HUES64 (cell line): ENCODE results near the gene RASAL1.

Experiments used
- H3K27ac ChIP-seq: 2 replicates; pipeline ENCODE4 v1.7.0; 2013; ENCODE audit warnings: low read depth, low read length, inconsistent platforms
- H3K27me3 ChIP-seq: 2 replicates; pipeline ENCODE4 v1.6.1; 2013; ENCODE audit warnings: mild to moderate bottlenecking, low read length; ENCODE audit not compliant: insufficient read depth
- H3K36me3 ChIP-seq: 2 replicates; pipeline ENCODE4 v1.6.1; 2013; ENCODE audit warnings: mild to moderate bottlenecking, low read length; ENCODE audit not compliant: insufficient read depth
- H3K4me1 ChIP-seq: 2 replicates; pipeline ENCODE4 v1.6.1; 2013; ENCODE audit warnings: mild to moderate bottlenecking, low read length, moderate library complexity; ENCODE audit not compliant: insufficient read depth
- H3K4me3 ChIP-seq: 2 replicates; pipeline ENCODE4 v1.5.1; 2013; ENCODE audit warnings: mild to moderate bottlenecking, low read length, moderate library complexity
- H3K9ac ChIP-seq: 2 replicates; pipeline ENCODE4 v1.6.1; 2013; ENCODE audit warnings: mild to moderate bottlenecking, low read depth, low read length
- H3K9me3 ChIP-seq: 2 replicates; pipeline ENCODE4 v1.6.1; 2013; ENCODE audit warnings: low read depth, low read length; ENCODE audit not compliant: insufficient read depth
- WGBS: fragments of 150-250, 120-280 bp; methylation state at CpG from one replicate; pipeline ENCODE4 v1.1.7; 2013; ENCODE audit warnings: missing lambda C conversion rate; 5-methylcytosine and 5-hydroxymethylcytosine counted together

The RASAL1 gene

DNA sequence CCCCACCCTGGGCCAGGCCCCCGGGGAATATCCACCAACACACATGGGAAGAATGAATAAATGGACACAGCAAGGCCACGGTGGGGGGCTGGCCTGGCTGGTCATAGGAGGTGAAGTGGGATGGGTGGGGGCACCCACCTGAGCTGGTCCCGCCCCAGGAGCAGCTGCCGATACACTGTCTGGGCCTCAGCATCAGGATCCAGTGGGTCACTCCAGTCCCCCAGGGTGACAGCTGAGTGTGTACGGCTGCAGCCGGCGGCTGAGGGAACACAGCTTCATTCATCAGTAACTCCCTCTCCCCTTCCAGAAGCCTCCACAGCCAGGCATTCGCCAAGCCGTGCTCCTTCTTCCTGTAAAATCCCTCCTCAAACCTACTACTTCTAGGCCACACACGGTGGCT, 33.8 kb downstream of the RASAL1 start:
- Histone ChIP-seq H3K36me3 (no peaks in the 10 kb centered on the region), H3K4me1 (peaks cover 5% of the 10 kb centered on the region), H3K27ac (no peak overlapping the region), H3K4me3 (no peak overlapping the region), H3K27me3 (no peaks in the 10 kb centered on the region), H3K9ac (no peak overlapping the region), H3K9me3 (no peaks in the 10 kb centered on the region)
- WGBS = 83% methylated on average over 10 of the region's 10 CpGs

DNA sequence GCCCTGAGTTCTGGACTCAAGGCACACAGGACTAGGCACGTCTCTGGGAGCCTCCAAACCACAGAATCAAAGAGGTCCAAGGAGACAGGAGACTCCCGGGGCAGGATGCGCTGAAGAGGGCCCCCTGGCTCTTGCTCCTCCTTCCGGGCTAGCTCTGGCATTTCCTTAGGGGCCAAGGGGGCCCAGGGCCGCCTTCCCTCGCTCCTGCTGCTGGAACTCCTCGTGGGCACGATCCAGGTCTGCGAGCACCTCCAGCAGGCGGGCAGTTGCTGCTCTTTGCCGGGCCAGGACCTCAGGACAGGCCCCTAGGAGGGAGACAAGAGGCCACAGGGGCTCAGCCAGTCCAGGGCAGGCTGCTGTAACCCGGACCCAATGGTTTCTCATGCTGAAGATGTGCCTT, 35.8 kb downstream of the RASAL1 start:
- Histone ChIP-seq H3K27ac (no peak overlapping the region), H3K9me3 (no peaks in the 10 kb centered on the region), H3K4me1 (peaks cover 5% of the 10 kb centered on the region), H3K4me3 (no peak overlapping the region), H3K27me3 (no peaks in the 10 kb centered on the region), H3K9ac (no peak overlapping the region), H3K36me3 (no peaks in the 10 kb centered on the region)
- 81% methylated on average over 12 of the region's 12 CpGs for WGBS

DNA sequence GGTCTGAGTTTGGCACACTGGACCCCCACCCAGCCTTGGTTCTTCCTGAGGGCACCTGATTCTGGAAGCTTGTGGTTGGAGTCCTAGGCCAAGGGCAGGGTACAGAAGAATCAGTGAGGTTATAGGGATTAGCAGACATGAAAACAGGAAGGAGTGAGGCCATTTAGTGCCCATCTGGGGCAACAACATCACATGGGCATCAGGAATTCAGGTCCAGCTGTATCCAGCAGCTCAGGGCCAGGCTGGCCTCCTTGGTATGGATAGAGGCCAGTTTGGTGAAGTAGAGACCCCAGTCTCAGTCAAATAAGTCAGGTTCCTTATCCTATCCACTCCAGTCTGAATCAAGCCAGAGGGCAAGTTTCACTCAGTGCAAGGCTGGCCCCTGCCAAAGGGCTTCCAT, 36.2 kb downstream of the RASAL1 start:
- H3K9me3 ChIP-seq = no peaks in the 10 kb centered on the region
- no peaks in the 10 kb centered on the region for H3K27me3 ChIP-seq
- no peak overlapping the region for H3K9ac ChIP-seq
- peaks cover 5% of the 10 kb centered on the region for H3K4me1 ChIP-seq
- H3K36me3 ChIP-seq = no peaks in the 10 kb centered on the region
- H3K4me3 ChIP-seq = no peak overlapping the region
- H3K27ac ChIP-seq = no peak overlapping the region

- Histone ChIP-seq H3K9ac (no peak overlapping the region), H3K4me1 (peaks cover 5% of the 10 kb centered on the region), H3K27ac (no peak overlapping the region), H3K27me3 (no peaks in the 10 kb centered on the region), H3K4me3 (no peak overlapping the region), H3K36me3 (no peaks in the 10 kb centered on the region), H3K9me3 (no peaks in the 10 kb centered on the region)
- WGBS = 39% methylated on average over 15 of the region's 15 CpGs
Measured at GRCh38 chr12:113098441-113099028, 37.0 kb downstream of the RASAL1 start.

DNA sequence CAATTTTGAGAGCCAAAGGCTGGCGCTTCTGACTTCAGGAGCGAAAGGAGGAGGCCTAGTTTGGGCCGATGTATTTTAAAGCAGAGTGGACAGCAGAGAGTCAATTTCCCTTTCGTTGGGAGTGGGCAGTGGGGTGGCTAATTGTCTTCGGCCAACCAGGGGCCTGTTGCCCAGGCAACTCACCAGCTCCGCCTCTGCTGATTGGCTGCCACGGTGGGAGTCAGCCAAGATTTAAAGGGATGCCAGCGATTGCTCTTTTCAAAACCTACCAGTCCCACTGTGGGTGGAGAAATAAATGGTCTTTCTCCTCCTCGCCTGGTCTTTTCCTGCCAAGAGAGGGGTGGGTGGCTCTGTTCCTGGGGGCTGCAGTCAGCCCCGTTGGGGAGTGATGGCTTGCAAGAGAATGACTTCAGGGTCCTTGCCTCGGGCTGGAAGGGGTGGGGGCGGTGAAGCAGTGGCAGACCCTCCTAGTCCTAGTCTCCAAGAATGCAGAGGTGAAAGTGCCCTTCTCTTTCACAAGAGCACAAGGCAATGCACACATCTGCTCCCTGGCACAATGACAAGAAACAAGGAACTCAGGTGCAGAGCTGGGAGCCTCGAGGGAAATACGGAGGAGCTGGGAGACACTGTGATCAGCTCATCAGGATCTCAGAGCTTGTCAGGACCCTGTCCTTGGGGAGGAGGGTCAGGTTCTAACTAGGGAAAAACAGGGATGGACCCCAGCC, 37.7 kb downstream of the RASAL1 start:
- Histone ChIP-seq H3K36me3 (no peaks in the 10 kb centered on the region), H3K9me3 (no peaks in the 10 kb centered on the region), H3K4me3 (no peak overlapping the region), H3K27ac (no peak overlapping the region), H3K4me1 (peaks cover 5% of the 10 kb centered on the region), H3K9ac (no peak overlapping the region), H3K27me3 (no peaks in the 10 kb centered on the region)
- WGBS = 63% methylated on average over 14 of the region's 14 CpGs

- H3K27ac ChIP-seq = no peak overlapping the region
Measured at GRCh38 chr12:113096675-113097461, 38.7 kb downstream of the RASAL1 start.

DNA sequence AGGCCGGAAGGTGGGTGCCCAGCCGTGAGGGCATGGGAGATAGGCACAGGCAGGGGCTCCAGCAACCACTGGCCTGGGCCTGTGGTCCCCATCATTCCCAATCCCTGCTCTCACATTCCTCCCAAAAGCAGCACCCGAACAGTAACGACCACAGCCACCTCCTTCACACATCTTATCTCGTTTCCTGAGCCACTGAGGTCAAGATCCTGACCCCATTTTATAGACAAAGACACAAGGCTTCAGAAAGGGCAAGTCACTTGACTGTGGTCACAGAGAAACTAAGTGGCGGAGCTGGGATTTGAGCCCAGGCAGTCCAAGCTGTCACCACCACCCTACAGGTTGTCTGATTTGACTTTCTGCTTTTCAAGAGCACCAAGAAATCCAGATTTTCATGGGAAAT, 40.2 kb downstream of the RASAL1 start:
- no peaks in the 10 kb centered on the region for H3K27me3 ChIP-seq
- peaks cover 5% of the 10 kb centered on the region for H3K4me1 ChIP-seq
- no peak overlapping the region for H3K4me3 ChIP-seq
- WGBS = 70% methylated on average over 6 of the region's 6 CpGs
- no peaks in the 10 kb centered on the region for H3K9me3 ChIP-seq
- no peak overlapping the region for H3K9ac ChIP-seq
- no peak overlapping the region for H3K27ac ChIP-seq
- H3K36me3 ChIP-seq = no peaks in the 10 kb centered on the region

More at GRCh38 chr12:113096675-113097461, 38.7 kb downstream of the RASAL1 start:
- Histone ChIP-seq H3K36me3 (no peaks in the 10 kb centered on the region), H3K4me3 (no peak overlapping the region), H3K9ac (no peak overlapping the region), H3K9me3 (no peaks in the 10 kb centered on the region), H3K4me1 (peaks cover 5% of the 10 kb centered on the region), H3K27me3 (no peaks in the 10 kb centered on the region)
- WGBS = 92% methylated on average over 30 of the region's 30 CpGs

- Histone ChIP-seq H3K4me1 (peaks cover 5% of the 10 kb centered on the region), H3K4me3 (no peak overlapping the region), H3K9me3 (no peaks in the 10 kb centered on the region), H3K27ac (no peak overlapping the region), H3K9ac (no peak overlapping the region), H3K27me3 (no peaks in the 10 kb centered on the region), H3K36me3 (no peaks in the 10 kb centered on the region)
- 89% methylated on average over 16 of the region's 16 CpGs for WGBS
Measured at GRCh38 chr12:113094738-113095137, 40.8 kb downstream of the RASAL1 start.

GRCh38 chr12:113093409-113094101, 42.0 kb downstream of the RASAL1 start:
- H3K36me3 ChIP-seq = no peaks in the 10 kb centered on the region
- H3K9me3 ChIP-seq = no peaks in the 10 kb centered on the region
- peak overlapping the region; percentile 50 for H3K4me3 ChIP-seq
- WGBS = 57% methylated on average over 32 of the region's 32 CpGs
- no peaks in the 10 kb centered on the region for H3K27me3 ChIP-seq
- peaks cover 5% of the 10 kb centered on the region for H3K4me1 ChIP-seq
- no peak overlapping the region for H3K9ac ChIP-seq
- no peak overlapping the region for H3K27ac ChIP-seq

- Histone ChIP-seq H3K36me3 (no peaks in the 10 kb centered on the region), H3K4me3 (peak overlapping the region; percentile 50), H3K27ac (no peak overlapping the region), H3K9ac (no peak overlapping the region), H3K9me3 (no peaks in the 10 kb centered on the region), H3K4me1 (peaks cover under 1% of the 10 kb centered on the region), H3K27me3 (no peaks in the 10 kb centered on the region)
- WGBS = 10% methylated on average over 31 of the region's 31 CpGs
Measured at GRCh38 chr12:113092607-113093408, 42.8 kb downstream of the RASAL1 start.
